Measurements from ENCODE around the gene ACER1.
A peak's percentile ranks its signal among the peaks of the same experiment; 100 is the strongest.
"Not testable (repeated sequence)": the region's sequence is repeated elsewhere in the genome, so short reads cannot be mapped to it uniquely, and the experiment has no call there.

ACER1 gene, protein sequence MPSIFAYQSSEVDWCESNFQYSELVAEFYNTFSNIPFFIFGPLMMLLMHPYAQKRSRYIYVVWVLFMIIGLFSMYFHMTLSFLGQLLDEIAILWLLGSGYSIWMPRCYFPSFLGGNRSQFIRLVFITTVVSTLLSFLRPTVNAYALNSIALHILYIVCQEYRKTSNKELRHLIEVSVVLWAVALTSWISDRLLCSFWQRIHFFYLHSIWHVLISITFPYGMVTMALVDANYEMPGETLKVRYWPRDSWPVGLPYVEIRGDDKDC

DNA sequence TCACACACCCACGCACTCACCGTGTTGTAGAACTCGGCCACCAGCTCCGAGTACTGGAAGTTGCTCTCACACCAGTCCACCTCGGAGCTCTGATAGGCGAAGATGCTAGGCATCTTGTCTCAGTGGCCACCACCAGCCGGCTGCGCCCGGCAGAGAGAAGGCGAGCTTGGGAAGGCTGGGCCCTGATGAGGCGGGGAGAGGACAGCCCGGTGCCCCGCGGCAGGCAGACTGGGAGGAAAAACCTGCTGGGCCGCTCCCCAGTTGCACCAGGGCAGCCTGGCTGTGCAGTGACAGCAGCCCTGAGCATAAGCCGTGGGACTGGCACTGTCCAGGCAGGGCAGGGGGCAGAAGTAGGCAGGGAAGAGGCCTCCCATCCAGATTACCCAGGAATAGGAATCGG is at the start of gene ACER1:
Gene ACER1 (minus strand): TSS at position 174 of the 400 bp plus-strand sequence. CDS start 61 bp downstream, at position 113.
- no peak for DNase-seq (ENCODE audit: low spot score)

DNA sequence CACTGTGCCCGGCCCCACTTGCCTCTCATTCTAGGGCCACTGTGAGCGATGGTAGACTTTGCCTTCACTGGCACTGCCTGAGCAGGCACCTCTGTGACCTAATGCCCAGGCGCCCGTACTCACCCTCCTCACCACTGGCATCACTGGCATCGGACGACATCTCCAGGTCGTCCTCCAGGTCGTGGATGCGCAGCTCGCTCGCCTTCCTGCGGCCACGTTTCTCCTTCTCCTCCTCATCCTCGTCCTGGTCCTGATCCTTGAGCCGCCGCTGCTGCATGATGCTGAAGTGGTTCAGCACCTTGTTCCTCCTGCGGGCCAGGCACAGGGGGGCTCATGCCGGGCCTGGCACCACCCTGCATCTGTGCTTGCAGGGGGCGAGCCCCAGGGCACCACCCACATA is 49.8 kb upstream of the ACER1 start:
- DNase-seq (ENCODE audit: low spot score), result no peak

DNA sequence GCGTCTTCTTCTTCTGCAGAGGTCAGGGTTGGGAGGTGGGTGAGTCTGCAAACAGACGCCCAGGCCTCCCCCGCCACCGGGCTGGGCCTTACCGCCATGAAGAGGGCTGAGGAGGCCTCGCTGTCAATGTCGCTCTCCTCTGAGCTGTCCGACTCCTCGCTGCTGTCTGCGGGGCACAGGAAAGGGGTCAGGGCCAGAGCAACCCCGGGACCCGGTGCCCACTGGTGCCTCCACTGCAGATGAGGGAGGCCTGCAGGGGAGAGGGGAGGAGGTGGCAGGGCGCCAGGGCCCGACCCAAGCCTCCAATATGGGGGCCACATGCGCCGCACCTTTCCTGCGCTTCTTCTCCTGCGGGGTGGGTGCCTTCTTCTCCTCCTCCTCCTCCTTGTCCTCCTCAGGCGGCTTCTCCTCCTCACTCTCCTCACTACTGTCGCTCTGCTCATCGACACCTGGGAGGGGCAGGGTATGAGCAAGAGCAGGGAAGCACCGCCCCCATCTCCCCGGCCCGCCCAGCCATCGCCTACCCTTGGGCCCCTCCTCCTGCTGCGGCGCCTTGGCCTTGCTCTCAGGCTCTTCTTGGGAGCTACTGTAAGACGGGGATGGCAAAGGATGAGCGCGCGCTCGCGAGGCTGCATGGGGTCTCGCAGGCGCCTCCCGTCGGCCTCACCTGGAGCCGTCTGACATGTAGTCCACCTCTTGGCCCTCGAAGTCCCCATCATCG is 47.8 kb upstream of the ACER1 start:
- no peak for DNase-seq (ENCODE audit: low spot score)

DNA sequence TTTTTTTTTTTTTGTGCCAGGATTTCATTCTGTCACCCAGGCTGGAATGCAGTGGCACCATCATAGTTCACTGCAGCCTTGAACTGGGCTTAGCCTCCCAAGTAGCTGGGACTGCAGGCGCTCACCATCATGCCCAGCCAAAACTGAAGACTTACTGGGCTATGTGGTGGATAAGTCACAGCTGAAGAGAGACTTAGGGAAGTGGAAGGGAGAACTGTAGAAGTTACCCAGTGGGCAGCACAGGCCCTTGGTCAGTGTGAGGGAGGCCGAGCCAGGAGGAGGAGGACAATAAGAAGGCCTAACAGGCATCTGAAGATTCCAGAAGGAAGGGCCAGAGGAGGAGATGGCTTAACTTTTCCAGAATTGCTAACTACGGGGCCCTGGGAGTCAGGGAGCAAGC is 46.3 kb upstream of the ACER1 start:
- DNase-seq (ENCODE audit: low spot score), result no peak

DNA sequence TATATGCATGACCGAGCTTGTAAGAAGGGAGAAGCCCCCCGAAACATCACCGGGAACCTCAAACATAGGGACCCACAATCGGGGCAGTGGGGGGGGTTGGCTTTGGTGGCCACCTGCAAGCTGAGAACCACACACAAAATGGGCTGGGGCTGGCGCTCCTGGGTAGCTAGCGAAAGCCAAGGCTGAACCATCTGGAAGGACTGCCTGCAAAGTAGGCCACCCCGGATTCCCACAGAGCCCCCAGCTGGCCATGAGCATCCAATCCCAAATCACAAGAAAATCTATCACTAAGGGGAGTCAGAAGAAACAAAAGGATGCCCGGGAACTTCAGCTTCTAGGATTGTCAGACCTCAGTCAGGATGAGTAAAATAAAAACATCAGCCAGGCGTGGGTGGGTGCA is 45.1 kb upstream of the ACER1 start:
- DNase-seq (ENCODE audit: low spot score), result no peak

DNA sequence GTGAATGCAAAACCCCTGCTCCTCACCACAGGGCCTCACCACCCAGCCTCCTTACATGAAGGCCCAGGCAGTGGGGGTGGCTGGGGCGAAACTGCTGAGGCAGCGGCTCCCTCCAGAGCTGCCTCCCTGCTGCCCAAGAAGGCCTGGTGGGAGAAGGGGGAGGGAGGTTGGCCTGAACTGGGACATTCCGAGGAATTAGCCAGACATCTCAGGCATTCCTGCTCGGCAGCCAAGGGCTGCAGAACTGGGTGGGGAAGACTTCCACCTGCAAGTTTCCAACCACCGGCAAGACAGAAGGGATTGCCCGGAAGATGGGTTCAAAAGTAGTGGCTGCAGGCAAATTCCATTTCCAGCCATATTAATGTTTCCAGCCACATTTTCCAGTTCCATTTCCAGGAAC is 44.6 kb upstream of the ACER1 start:
- DNase-seq (ENCODE audit: low spot score), result no peak

DNA sequence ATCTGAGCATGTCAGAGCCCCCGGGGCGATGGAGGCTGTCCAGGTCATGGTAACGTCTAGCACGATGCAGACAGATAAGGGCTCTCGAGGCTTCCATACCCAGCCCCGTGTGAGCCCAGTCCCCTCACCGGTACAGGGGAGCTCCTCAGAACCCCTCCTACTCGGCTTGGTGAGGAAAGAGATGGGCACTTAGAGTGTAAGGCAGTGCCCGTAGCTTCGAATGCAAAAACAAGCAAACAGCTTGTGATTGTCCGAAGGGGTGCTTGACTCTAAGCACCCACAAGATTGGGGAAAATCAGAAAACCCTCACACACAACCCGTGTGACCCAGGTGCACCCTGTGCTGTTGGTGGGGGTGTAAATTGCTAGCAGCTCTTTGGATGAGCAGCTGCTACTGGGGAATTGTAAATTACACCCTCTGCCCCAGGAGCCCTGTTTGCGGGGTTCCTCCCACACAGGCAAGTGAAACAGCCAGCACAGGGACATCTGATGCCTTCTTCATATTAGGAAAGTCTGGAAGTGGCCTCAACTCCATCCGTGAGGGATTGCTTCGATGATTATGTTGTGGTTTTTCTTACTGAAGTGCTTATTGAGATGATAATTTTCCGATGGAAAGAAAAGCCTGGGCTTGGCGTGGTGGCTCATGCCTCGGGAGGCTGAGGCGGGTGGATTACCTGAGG is 43.2 kb upstream of the ACER1 start:
- DNase-seq (ENCODE audit: low spot score), result no peak

DNA sequence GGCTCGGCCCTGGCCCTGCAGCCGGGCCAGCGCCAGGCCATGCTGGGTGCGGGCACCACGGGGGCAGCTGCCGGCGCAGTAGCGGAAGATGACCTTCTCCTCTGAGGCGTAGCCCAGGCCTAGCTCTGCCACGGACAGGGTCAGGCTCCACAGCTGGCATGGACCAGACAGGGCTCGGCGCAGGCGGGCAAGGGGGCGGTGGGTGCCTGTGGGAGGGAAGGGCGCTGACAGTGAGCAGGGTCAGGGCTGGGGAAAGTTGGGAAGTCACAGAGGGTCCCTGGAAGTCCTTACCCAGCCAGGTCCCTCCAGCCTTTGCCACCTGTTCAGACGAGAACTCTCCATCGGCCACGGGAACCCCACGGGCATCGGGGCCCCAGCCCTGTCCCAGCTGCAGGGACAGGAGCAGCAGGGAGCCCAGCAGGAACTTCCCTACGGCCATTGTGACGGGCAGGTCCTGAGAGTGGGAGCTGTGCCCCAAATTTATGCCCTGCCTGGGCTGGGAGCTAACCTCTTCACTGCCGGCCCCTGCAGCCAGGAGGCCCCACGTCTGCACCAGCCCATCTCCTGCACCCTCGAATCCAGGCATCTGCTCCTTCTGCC is 42.1 kb upstream of the ACER1 start, which contains the start of gene PSPN:
Gene PSPN (minus strand): TSS at position 523 of the 600 bp plus-strand sequence. CDS start 84 bp downstream, at position 439.
- DNase-seq (ENCODE audit: low spot score), result no peak

DNA sequence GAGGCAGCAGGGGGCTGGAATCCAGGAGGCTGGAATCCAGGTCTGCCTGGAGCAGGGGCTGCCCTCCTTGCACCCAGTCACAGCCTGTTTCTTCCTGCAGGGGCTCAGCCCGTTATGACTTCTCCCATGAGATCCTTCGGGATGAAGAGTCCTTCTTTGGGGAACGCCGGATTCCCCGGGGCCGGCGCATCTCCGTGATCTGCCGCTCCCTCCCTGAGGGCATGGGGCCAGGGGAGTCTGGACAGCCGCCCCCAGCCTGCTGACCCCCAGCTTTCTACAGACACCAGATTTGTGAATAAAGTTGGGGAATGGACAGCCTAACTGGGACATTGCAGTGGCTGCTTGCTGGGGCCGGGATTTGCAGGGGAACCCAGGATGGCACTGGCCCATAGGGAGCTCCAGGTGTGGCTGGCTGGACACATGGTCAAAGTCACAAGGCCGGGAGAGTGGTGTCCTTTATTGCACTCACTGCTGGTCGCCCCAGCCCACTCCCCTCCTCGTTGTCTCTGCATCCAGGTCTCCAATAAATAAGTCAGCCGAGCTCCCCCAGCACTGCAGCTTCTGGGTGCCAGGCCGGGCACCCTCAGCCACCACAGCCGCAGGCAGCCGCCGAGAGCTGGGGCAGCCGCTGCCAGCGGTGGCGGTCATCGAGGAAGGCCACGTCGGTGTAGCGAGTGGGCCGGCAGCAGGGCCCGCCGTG is 41.4 kb upstream of the ACER1 start:
- no peak for DNase-seq (ENCODE audit: low spot score)

DNA sequence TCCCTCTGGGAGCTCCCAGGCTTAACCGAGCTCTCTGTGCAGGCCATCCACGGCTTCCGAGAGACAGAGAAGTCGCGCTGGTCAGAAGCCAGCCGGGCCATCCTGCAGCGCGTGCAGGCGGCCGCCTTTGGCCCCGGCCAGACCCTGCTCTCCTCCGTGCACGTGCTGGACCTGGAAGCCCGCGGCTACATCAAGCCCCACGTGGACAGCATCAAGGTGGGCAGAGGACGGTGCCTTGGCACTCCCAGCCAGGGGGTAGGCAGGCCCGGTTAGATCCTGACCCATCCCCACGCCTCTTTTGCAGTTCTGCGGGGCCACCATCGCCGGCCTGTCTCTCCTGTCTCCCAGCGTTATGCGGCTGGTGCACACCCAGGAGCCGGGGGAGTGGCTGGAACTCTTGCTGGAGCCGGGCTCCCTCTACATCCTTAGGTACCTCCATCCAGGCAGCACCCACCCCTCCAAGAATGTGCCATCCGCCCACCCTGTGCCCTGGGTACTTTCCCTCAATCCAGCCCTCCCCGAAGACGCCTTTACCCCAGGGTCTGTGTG is 40.8 kb upstream of the ACER1 start:
- no peak for DNase-seq (ENCODE audit: low spot score)

DNA sequence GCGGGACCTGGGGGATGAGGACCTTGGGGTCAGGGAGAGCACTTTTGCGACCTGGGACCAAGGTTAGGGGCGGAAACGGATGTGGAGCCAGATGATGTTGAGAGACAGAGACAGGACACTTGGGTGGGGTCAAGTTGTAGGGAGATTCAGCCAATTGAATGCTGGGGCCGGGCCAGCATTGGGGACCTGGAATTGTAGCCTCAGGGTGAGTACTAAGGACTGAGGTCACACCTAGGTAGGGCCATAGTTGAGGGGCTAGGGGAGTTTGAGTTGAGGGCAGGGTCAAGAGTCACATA is 40.3 kb upstream of the ACER1 start:
- no peak for DNase-seq (ENCODE audit: low spot score)

DNA sequence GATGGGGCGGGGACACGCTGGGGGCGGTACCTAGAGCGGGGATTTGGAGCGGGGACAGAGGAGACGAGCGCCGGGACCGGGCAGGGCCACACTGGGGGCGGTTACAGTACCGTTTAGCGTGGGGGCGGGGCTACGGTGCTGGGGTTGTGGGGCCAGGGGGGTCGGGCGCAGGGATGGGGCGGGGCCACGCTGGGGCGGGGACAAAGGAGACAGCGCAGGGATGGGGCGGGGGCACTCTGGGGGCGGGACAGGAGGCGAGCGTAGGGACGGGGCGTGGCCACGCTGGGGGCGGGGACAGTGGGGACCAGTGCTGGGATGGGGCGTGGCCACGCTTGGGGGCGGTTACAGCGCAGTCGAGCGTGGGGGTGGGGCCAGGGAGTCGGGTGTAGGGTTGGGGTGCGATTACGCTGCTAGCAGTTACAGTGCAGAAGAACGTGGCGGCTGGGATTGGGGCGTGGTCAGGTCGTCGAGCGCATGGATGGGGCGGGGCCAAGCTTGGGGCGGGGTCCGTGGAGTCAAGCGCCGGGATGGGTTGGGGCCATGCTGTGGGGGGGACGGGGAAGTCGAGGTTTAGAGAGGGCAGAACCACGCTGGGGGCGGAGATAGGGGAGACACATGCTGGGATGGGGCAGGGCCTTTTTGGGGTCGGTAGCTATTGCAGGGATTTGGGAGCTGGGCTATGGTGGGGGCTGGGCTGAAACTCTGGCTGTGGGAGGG is 39.8 kb upstream of the ACER1 start:
- peak; percentile 90 for DNase-seq (ENCODE audit: low spot score)

DNA sequence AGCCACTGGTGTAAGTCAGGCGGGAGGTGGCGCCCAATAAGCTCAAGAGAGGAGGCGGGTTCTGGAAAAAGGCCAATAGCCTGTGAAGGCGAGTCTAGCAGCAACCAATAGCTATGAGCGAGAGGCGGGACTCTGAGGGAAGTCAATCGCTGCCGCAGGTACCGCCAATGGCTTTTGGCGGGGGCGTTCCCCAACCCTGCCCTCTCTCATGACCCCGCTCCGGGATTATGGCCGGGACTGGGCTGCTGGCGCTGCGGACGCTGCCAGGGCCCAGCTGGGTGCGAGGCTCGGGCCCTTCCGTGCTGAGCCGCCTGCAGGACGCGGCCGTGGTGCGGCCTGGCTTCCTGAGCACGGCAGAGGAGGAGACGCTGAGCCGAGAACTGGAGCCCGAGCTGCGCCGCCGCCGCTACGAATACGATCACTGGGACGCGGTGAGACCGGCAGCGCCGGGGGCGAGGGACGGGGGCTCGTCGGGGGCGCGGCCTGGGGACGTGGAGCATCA is 39.2 kb upstream of the ACER1 start, which contains the start of gene ALKBH7:
Gene ALKBH7 (plus strand): TSS at position 201 of the 502 bp plus-strand sequence. CDS start 27 bp downstream, at position 228.
- DNase-seq (ENCODE audit: low spot score), result peak; percentile 90

DNA sequence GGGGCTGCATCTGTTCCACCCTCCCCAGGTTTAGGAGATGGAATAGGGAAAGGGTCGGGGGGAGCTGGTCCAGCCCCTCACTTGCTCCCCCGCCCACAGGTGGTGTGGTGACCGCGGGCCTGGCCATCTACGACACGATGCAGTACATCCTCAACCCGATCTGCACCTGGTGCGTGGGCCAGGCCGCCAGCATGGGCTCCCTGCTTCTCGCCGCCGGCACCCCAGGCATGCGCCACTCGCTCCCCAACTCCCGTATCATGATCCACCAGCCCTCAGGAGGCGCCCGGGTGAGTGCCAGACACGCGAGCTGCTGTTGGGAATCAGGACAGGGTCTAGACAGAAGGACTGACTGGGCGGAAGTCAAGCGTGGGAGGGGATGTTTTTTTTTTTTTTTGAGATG is 30.9 kb upstream of the ACER1 start:
- DNase-seq (ENCODE audit: low spot score), result no peak

DNA sequence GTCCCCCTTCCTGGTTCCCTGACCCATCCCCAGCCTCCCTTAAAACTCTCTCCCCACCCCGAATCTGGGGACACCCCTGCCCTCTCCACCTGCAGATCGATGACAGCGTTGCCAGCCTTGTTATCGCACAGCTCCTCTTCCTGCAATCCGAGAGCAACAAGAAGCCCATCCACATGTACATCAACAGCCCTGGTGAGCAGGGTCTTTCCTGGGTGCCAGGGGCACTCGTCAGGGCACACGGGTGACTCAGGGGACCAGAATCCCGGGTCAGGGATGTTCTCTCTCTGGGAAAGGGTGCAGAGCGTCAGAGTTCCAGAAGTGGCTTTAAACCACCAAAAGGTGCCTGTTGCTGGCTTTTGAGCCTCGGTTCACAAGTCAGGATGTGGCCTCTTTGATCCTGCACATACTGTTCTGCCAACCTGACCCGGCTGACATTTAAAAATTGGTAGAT is 29.0 kb upstream of the ACER1 start:
- no peak for DNase-seq (ENCODE audit: low spot score)

DNA sequence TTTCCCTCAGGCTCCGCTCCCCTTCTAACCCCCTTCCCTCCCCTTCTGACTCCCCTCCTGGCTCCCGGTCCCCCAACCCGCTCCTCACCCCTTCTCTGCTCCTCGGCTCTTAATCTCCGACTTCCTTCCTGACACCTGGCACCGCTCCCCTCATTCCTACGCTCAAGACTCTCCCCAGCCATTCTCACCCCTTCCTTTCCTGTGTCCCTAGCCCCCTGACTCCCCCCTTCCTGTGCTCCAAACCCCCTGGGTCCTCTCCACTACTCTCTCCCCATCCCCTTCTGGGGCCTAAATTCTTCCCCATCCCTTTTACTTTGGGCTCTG is 28.6 kb upstream of the ACER1 start:
- no peak for DNase-seq (ENCODE audit: low spot score)

DNA sequence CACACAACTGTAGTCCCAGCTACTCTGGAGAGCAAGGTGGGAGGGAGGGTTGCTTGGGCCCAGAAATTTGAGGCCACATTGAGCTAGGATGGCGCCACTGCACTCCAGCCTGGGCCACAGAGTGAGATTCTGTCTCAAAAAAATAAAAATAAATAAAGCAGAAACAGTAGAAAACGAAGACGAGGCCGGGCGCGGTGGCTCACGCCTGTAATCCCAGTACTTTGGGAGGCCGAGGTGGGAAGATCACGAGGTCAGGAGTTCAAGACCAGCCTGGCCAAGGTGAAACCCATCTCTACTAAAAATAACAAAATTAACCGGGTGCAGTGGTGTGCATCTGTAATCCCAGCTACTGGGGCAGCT is 27.4 kb upstream of the ACER1 start:
- not testable (repeated sequence) for DNase-seq (ENCODE audit: low spot score)

DNA sequence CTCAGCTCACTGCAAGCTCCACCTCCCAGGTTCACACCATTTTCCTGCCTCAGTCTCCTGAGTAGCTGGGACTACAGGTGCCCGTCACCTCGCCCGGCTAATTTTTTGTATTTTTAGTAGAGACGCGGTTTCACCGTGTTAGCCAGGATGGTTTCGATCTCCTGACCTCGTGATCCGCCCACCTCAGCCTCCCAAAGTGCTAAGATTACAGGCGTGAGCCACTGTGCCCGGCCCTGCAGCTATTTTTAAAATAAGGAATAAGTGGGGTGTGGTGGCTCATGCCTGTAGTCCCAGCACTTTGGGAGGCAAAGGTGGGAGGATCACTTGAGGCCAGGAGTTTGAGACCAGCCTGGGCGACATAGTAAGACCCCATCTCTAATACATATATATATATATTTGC is 27.0 kb upstream of the ACER1 start:
- not testable (repeated sequence) for DNase-seq (ENCODE audit: low spot score)

DNA sequence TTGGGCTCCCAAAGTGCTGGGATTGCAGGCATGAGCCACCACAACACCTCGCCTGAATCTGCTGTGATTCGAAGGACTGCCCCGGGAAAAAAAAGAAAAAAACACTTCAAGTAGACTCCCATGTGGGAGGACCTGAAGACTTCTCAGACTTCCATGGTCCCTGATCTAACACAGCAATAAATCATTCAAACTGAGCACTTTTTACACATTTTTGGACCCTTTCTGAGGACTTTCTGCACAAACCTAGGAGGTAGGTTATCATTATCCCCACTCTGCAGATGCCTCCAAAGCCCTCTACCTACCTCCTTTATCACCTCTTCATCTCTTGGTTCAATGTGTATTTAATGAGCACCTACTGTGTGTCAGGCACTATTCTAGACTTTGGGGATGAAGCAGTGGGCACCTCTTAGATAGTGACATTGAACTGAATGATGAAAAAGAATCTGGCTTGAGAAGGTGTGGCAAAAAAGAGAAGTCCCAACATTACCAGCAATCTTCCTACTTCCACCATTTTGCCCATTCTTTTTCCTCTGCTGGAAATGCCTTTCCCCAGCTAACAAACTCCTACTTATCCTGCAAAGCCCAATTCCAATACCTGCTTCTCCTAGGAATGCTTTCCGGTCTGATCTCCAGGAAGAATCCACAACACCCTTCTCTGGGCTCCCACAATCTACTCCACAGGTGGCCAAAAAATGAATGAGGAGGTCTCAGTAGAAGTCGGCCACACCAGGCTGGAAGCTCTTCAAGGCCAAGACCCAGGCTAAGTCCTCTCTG is 26.3 kb upstream of the ACER1 start:
- DNase-seq (ENCODE audit: low spot score), result no peak

DNA sequence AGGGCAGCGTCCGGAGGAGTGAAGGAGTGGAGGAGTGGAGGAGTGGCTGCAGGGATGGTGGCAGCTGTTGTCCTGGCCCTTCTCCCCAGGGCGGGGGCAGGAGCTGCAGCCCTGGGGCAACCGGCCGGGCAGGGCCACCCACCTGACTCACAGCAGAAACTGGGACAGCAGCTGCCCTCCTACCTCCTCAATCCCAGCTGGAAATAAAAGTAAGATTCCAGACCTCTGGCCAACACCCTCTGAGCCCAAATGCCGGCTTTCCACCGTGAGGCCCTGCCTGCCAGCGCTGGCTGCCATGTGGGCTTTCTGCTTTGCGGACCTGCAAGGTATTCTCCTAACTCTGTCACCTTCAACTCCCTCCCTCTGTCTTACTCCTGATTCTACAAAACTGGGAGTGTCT is 24.6 kb upstream of the ACER1 start:
- no peak for DNase-seq (ENCODE audit: low spot score)
